ENCODE data around the gene CTXN1. TPM values are rescaled to one million over a fixed set of nuclear protein-coding genes. Genes with fewer than 3 reads are reported as not detected.

CTXN1 gene
- total and polyA plus RNA-seq, 5 donors from 2014 or later, result not detected

GRCh38 chr19:7912697-7913564 is 13.0 kb downstream of the CTXN1 start:
- Histone ChIP-seq H3K27ac (ENCODE audit: insufficient read depth, low read length, poor library complexity, severe bottlenecking) (no peak overlapping the region), H3K27me3 (ENCODE audit: control insufficient read depth, insufficient read depth, low read length) (peaks cover 7% of the 10 kb centered on the region), H3K4me3 (ENCODE audit: low read depth, low read length) (no peak overlapping the region), H3K36me3 (ENCODE audit: control insufficient read depth, insufficient read depth, low read length) (peaks cover 19% of the 10 kb centered on the region), H3K4me1 (ENCODE audit: control insufficient read depth, insufficient read depth, low read length, poor library complexity, severe bottlenecking) (peaks cover 23% of the 10 kb centered on the region), H3K9me3 (ENCODE audit: control insufficient read depth in 2 of 2, low read length in 2 of 2) (no peaks in the 10 kb centered on the region)
- Mint-ChIP-seq H3K9me3 (no peaks in the 10 kb centered on the region), H3K27me3 (peaks cover 26% of the 10 kb centered on the region), H3K4me3 (no peak overlapping the region), H3K4me1 (peaks cover 0 to 20% (median 4%) of the 10 kb centered on the region in 4 donors), H3K27ac (no peak overlapping the region), H3K36me3 (peaks cover 14% of the 10 kb centered on the region)
- DNase-seq, result no peak
- ATAC-seq (ENCODE audit: low read depth in 2 of 2), result no peak

GRCh38 chr19:7912144-7912696 is 13.7 kb downstream of the CTXN1 start:
- Mint-ChIP-seq H3K4me3 (no peak overlapping the region), H3K27me3 (peaks cover 24% of the 10 kb centered on the region), H3K4me1 (peaks cover 0 to 24% (median 3%) of the 10 kb centered on the region in 4 donors), H3K9me3 (no peaks in the 10 kb centered on the region), H3K36me3 (peaks cover 14% of the 10 kb centered on the region), H3K27ac (no peak overlapping the region)
- no peak overlapping the region for H3K27ac ChIP-seq (ENCODE audit: insufficient read depth, low read length, poor library complexity, severe bottlenecking)
- H3K36me3 ChIP-seq (ENCODE audit: control insufficient read depth, insufficient read depth, low read length), result peaks cover 19% of the 10 kb centered on the region
- H3K9me3 ChIP-seq (ENCODE audit: control insufficient read depth in 2 of 2, low read length in 2 of 2), result no peaks in the 10 kb centered on the region
- DNase-seq, result no peak
- no peak overlapping the region for H3K4me3 ChIP-seq (ENCODE audit: low read depth, low read length)
- ATAC-seq (ENCODE audit: low read depth in 2 of 2), result no peak
- peaks cover 7% of the 10 kb centered on the region for H3K27me3 ChIP-seq (ENCODE audit: control insufficient read depth, insufficient read depth, low read length)
- H3K4me1 ChIP-seq (ENCODE audit: control insufficient read depth, insufficient read depth, low read length, poor library complexity, severe bottlenecking), result peaks cover 20% of the 10 kb centered on the region

GRCh38 chr19:7911508-7912143 is 14.3 kb downstream of the CTXN1 start:
- Histone ChIP-seq H3K4me1 (ENCODE audit: control insufficient read depth, insufficient read depth, low read length, poor library complexity, severe bottlenecking) (peaks cover 17% of the 10 kb centered on the region), H3K27me3 (ENCODE audit: control insufficient read depth, insufficient read depth, low read length) (peaks cover 7% of the 10 kb centered on the region), H3K36me3 (ENCODE audit: control insufficient read depth, insufficient read depth, low read length) (peaks cover 19% of the 10 kb centered on the region), H3K4me3 (ENCODE audit: low read depth, low read length) (no peak overlapping the region), H3K9me3 (ENCODE audit: control insufficient read depth in 2 of 2, low read length in 2 of 2) (no peaks in the 10 kb centered on the region), H3K27ac (ENCODE audit: insufficient read depth, low read length, poor library complexity, severe bottlenecking) (no peak overlapping the region)
- DNase-seq, result no peak
- H3K4me1 Mint-ChIP-seq, result peaks cover 0 to 22% (median 3%) of the 10 kb centered on the region in 4 donors
- peaks cover 18% of the 10 kb centered on the region for H3K27me3 Mint-ChIP-seq
- H3K4me3 Mint-ChIP-seq, result peak overlapping the region in 1 of 4 donors; percentile 71
- peaks cover 14% of the 10 kb centered on the region for H3K36me3 Mint-ChIP-seq
- no peak overlapping the region for H3K27ac Mint-ChIP-seq
- no peak for ATAC-seq (ENCODE audit: low read depth in 2 of 2)
- H3K9me3 Mint-ChIP-seq, result no peaks in the 10 kb centered on the region

- Mint-ChIP-seq H3K9me3 (no peaks in the 10 kb centered on the region), H3K27ac (no peak overlapping the region), H3K4me1 (peaks cover 0 to 25% (median 6%) of the 10 kb centered on the region in 4 donors), H3K36me3 (peaks cover 16% of the 10 kb centered on the region), H3K4me3 (no peak overlapping the region), H3K27me3 (peaks cover 13% of the 10 kb centered on the region)
- H3K9me3 ChIP-seq (ENCODE audit: control insufficient read depth in 2 of 2, low read length in 2 of 2), result no peaks in the 10 kb centered on the region
- DNase-seq (no peak), ATAC-seq (ENCODE audit: low read depth in 2 of 2) (no peak)
- peaks cover 2% of the 10 kb centered on the region for H3K27me3 ChIP-seq (ENCODE audit: control insufficient read depth, insufficient read depth, low read length)
- H3K27ac ChIP-seq (ENCODE audit: insufficient read depth, low read length, poor library complexity, severe bottlenecking), result no peak overlapping the region
- peaks cover 19% of the 10 kb centered on the region for H3K36me3 ChIP-seq (ENCODE audit: control insufficient read depth, insufficient read depth, low read length)
- peaks cover 16% of the 10 kb centered on the region for H3K4me1 ChIP-seq (ENCODE audit: control insufficient read depth, insufficient read depth, low read length, poor library complexity, severe bottlenecking)
- no peak overlapping the region for H3K4me3 ChIP-seq (ENCODE audit: low read depth, low read length)
These were observed 15.4 kb downstream of the CTXN1 start for GRCh38 chr19:7910321-7911161.

- Mint-ChIP-seq H3K9me3 (peaks cover 0 to 5% (median 0%) of the 10 kb centered on the region in 7 donors), H3K4me3 (peak overlapping the region in 1 of 4 donors; percentile 65), H3K36me3 (peaks cover 20% of the 10 kb centered on the region), H3K27ac (no peak overlapping the region), H3K4me1 (peaks cover 0 to 31% (median 12%) of the 10 kb centered on the region in 4 donors), H3K27me3 (peaks cover 3% of the 10 kb centered on the region)
- DNase-seq, result no peak
- Histone ChIP-seq H3K27ac (ENCODE audit: insufficient read depth, low read length, poor library complexity, severe bottlenecking) (no peak overlapping the region), H3K4me1 (ENCODE audit: control insufficient read depth, insufficient read depth, low read length, poor library complexity, severe bottlenecking) (peaks cover 25% of the 10 kb centered on the region), H3K27me3 (ENCODE audit: control insufficient read depth, insufficient read depth, low read length) (no peaks in the 10 kb centered on the region), H3K4me3 (ENCODE audit: low read depth, low read length) (no peak overlapping the region), H3K36me3 (ENCODE audit: control insufficient read depth, insufficient read depth, low read length) (peaks cover 19% of the 10 kb centered on the region), H3K9me3 (ENCODE audit: control insufficient read depth in 2 of 2, low read length in 2 of 2) (no peaks in the 10 kb centered on the region)
- no peak for ATAC-seq (ENCODE audit: low read depth in 2 of 2)
These were observed 16.4 kb downstream of the CTXN1 start for GRCh38 chr19:7909471-7910067.

GRCh38 chr19:7908742-7909461 is 17.0 kb downstream of the CTXN1 start:
- peaks cover 0 to 5% (median 0%) of the 10 kb centered on the region in 7 donors for H3K9me3 Mint-ChIP-seq
- peak overlapping the region in 1 of 4 donors; percentile 65 for H3K4me3 Mint-ChIP-seq
- peaks cover 0 to 34% (median 14%) of the 10 kb centered on the region in 4 donors for H3K4me1 Mint-ChIP-seq
- no peak for DNase-seq
- Histone ChIP-seq H3K27ac (ENCODE audit: insufficient read depth, low read length, poor library complexity, severe bottlenecking) (no peak overlapping the region), H3K4me3 (ENCODE audit: low read depth, low read length) (no peak overlapping the region), H3K4me1 (ENCODE audit: control insufficient read depth, insufficient read depth, low read length, poor library complexity, severe bottlenecking) (peaks cover 29% of the 10 kb centered on the region), H3K27me3 (ENCODE audit: control insufficient read depth, insufficient read depth, low read length) (no peaks in the 10 kb centered on the region), H3K9me3 (ENCODE audit: control insufficient read depth in 2 of 2, low read length in 2 of 2) (no peaks in the 10 kb centered on the region), H3K36me3 (ENCODE audit: control insufficient read depth, insufficient read depth, low read length) (peaks cover 19% of the 10 kb centered on the region)
- H3K36me3 Mint-ChIP-seq, result peaks cover 20% of the 10 kb centered on the region
- ATAC-seq (ENCODE audit: low read depth in 2 of 2), result no peak
- no peak overlapping the region for H3K27ac Mint-ChIP-seq
- no peaks in the 10 kb centered on the region for H3K27me3 Mint-ChIP-seq
